DND-41 (cell line): ENCODE results near the gene MMRN2.

ENCODE experiments used
- CTCF ChIP-seq: IDR thresholded peaks from 2 replicates; pipeline ENCODE4 v1.5.1; 2012; ENCODE audit warnings: borderline replicate concordance, low read length, moderate library complexity, mild to moderate bottlenecking; ENCODE audit not compliant: poor library complexity, severe bottlenecking; ENCODE audit errors: extremely low read depth
- EZH2 ChIP-seq: IDR thresholded peaks from 3 replicates; pipeline ENCODE4 v1.6.1; 2012; ENCODE audit warnings: borderline replicate concordance, low read depth, mild to moderate bottlenecking, moderate library complexity, low read length, inconsistent platforms; ENCODE audit not compliant: severe bottlenecking

DNA sequence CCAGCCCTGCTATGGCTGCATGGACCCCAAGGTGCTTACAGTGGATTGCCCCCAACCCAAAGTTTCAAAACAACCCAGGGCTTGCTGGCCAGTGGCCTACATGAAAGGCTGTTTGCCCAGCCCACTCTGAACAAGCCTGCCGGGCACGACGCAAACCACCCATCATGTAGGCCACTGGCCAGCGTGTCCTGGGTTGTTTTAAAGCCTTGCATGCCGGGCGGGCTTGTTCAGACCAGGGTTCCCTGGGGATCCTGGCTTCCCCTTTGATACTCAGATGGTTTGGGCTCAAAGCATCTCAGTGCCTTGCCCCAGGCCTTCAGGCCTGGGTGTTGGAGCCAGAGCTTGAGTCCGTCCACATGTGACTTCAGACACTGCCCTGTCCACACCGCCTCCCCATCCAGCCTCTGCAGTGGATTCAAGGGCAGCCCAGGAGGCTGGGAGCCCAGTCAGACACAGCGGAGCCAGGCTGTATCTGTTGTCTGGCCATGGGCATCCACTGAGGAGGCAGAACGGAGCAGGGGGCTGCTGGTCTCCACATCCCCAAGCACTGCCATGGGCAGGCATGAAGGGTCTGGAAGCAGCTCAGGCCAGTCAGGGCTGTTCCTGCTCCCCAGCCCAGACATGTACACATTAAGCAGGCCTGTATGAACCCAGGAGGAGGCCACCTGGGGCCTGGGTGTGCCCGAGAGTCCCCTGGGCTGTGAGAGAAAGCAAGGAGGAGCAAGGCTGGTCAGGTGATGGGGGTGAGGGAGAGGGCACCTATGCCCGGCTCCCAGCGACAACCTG is 6.8 kb upstream of the MMRN2 start:
- TF ChIP-seq CTCF (no peak), EZH2 (no peak)
